Measurements from ENCODE around the gene IRF2. TPM values are rescaled to one million over a fixed set of nuclear protein-coding genes. Genes with fewer than 3 reads are reported as not detected.
A peak's percentile ranks its signal among the peaks of the same experiment; 100 is the strongest.

IRF2 gene
- total RNA-seq, 1 donor from 2014 or later, result 19.7 TPM

GRCh38 chr4:184448821-184449220 lies 25.5 kb downstream of the IRF2 start:
- Mint-ChIP-seq H3K9me3 (no peaks in the 10 kb centered on the region), H3K36me3 (peaks cover 9% of the 10 kb centered on the region), H3K4me3 (no peak overlapping the region), H3K27ac (no peak overlapping the region), H3K27me3 (no peaks in the 10 kb centered on the region), H3K4me1 (ENCODE audit: unreplicated experiment) (peaks cover 39% of the 10 kb centered on the region)
- TF ChIP-seq, protein P1, sequence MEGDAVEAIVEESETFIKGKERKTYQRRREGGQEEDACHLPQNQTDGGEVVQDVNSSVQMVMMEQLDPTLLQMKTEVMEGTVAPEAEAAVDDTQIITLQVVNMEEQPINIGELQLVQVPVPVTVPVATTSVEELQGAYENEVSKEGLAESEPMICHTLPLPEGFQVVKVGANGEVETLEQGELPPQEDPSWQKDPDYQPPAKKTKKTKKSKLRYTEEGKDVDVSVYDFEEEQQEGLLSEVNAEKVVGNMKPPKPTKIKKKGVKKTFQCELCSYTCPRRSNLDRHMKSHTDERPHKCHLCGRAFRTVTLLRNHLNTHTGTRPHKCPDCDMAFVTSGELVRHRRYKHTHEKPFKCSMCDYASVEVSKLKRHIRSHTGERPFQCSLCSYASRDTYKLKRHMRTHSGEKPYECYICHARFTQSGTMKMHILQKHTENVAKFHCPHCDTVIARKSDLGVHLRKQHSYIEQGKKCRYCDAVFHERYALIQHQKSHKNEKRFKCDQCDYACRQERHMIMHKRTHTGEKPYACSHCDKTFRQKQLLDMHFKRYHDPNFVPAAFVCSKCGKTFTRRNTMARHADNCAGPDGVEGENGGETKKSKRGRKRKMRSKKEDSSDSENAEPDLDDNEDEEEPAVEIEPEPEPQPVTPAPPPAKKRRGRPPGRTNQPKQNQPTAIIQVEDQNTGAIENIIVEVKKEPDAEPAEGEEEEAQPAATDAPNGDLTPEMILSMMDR (conservative IDR thresholded peaks at IDR 0.05), result no peak
- no peak for DNase-seq (ENCODE audit: extremely low spot score, unreplicated experiment)

- H3K27me3 Mint-ChIP-seq, result no peaks in the 10 kb centered on the region
- TF ChIP-seq, protein P1 (conservative IDR thresholded peaks at IDR 0.05), result no peak
- peaks cover 9% of the 10 kb centered on the region for H3K36me3 Mint-ChIP-seq
- peaks cover 33% of the 10 kb centered on the region for H3K4me1 Mint-ChIP-seq (ENCODE audit: unreplicated experiment)
- no peak overlapping the region for H3K27ac Mint-ChIP-seq
- no peak for DNase-seq (ENCODE audit: extremely low spot score, unreplicated experiment)
- no peak overlapping the region for H3K4me3 Mint-ChIP-seq
- H3K9me3 Mint-ChIP-seq, result no peaks in the 10 kb centered on the region
These were observed 26.2 kb downstream of the IRF2 start for GRCh38 chr4:184448141-184448540.

- TF ChIP-seq, protein P1 (conservative IDR thresholded peaks at IDR 0.05), result no peak
- no peaks in the 10 kb centered on the region for H3K27me3 Mint-ChIP-seq
- no peak for DNase-seq (ENCODE audit: extremely low spot score, unreplicated experiment)
- H3K9me3 Mint-ChIP-seq, result no peaks in the 10 kb centered on the region
- H3K4me3 Mint-ChIP-seq, result no peak overlapping the region
- H3K36me3 Mint-ChIP-seq, result peaks cover 9% of the 10 kb centered on the region
- peaks cover 33% of the 10 kb centered on the region for H3K4me1 Mint-ChIP-seq (ENCODE audit: unreplicated experiment)
- peak overlapping the region; percentile 7 for H3K27ac Mint-ChIP-seq
These were observed 26.7 kb downstream of the IRF2 start for GRCh38 chr4:184447664-184448063.

GRCh38 chr4:184446132-184446658 lies 28.2 kb downstream of the IRF2 start:
- no peak overlapping the region for H3K4me3 Mint-ChIP-seq
- no peaks in the 10 kb centered on the region for H3K9me3 Mint-ChIP-seq
- H3K27me3 Mint-ChIP-seq, result no peaks in the 10 kb centered on the region
- no peak for DNase-seq (ENCODE audit: extremely low spot score, unreplicated experiment)
- TF ChIP-seq, protein P1 (conservative IDR thresholded peaks at IDR 0.05), result no peak
- H3K27ac Mint-ChIP-seq, result no peak overlapping the region
- peaks cover 37% of the 10 kb centered on the region for H3K4me1 Mint-ChIP-seq (ENCODE audit: unreplicated experiment)
- peaks cover 9% of the 10 kb centered on the region for H3K36me3 Mint-ChIP-seq

DNA sequence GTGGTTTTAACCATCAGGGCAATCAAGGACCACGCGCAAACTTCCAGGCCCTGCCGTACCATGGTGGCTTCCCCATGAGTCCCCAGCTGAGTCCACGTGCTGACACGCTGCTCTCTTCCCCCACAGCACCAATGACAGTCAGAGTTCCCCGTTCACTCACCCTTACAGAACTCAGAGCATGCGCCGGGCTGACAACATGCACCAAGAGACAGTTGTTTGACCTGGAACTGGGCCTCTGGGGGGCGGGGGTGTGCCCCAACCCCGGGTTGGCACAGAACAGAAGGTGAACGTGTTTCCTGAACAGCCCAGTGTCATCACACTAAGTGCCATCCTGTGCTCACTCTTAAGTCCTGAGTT lies 29.4 kb downstream of the IRF2 start:
- DNase-seq (ENCODE audit: extremely low spot score, unreplicated experiment), result no peak
- peaks cover 43% of the 10 kb centered on the region for H3K4me1 Mint-ChIP-seq (ENCODE audit: unreplicated experiment)
- TF ChIP-seq, protein P1 (conservative IDR thresholded peaks at IDR 0.05), result no peak
- H3K9me3 Mint-ChIP-seq, result no peaks in the 10 kb centered on the region
- no peak overlapping the region for H3K4me3 Mint-ChIP-seq
- H3K27me3 Mint-ChIP-seq, result no peaks in the 10 kb centered on the region
- peaks cover 9% of the 10 kb centered on the region for H3K36me3 Mint-ChIP-seq
- no peak overlapping the region for H3K27ac Mint-ChIP-seq

All from type B pancreatic cell (in vitro differentiated cells).